BE2C (cell line): ENCODE measurements around the gene DAGLB.
"Not testable (repeated sequence)": the region's sequence is repeated elsewhere in the genome, so short reads cannot be mapped to it uniquely, and the experiment has no call there.

ENCODE experiments used
- DNase-seq: peaks from one replicate; pipeline ENCODE4 v3.0.0-alpha.2; 2020
- H3K27me3 ChIP-seq: fragments of 250-450 bp; sonication (Bioruptor Pico); 2 replicates; pipeline ENCODE4 v1.5.1; 2020; ENCODE audit warnings: mild to moderate bottlenecking
- H3K36me3 ChIP-seq: fragments of 250-450 bp; sonication (Bioruptor Pico); 2 replicates; pipeline ENCODE4 v1.5.1; 2020; ENCODE audit warnings: mild to moderate bottlenecking
- H3K4me1 ChIP-seq: fragments of 250-450 bp; sonication (Bioruptor Pico); 2 replicates; pipeline ENCODE4 v1.5.1; 2020
- H3K4me3 ChIP-seq: 2 replicates; pipeline ENCODE4 v1.5.1; 2011; ENCODE audit warnings: low read depth, low read length
- H3K9me3 ChIP-seq: fragments of 250-450 bp; sonication (Bioruptor Pico); 2 replicates; pipeline ENCODE4 v1.5.1; 2020
- TF ChIP-seq, protein P1 (sequence below): IDR thresholded peaks from 2 replicates; pipeline ENCODE4 v1.5.1; 2012; ENCODE audit warnings: mild to moderate bottlenecking, low read depth, low read length

The DAGLB gene

DNA sequence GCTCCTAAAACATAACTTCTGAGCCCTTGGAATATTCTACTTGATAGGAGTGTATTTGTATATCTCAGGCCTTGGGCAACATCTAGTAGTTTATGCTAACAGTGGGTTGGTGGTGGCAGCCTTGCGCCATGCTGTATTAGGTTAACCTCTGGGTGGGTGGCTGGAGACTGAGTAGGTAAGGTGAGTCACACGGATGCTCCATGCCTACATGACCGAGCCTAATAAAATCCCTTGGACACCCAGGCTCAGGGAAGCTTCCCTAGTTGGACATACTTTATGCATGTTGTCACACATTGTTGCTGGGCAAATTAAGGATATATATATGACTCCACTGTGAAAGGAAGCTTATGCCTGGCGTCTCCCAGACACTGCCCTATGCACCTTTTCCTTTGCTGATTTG is 6.0 kb upstream of the DAGLB start:
- TF ChIP-seq, protein P1, sequence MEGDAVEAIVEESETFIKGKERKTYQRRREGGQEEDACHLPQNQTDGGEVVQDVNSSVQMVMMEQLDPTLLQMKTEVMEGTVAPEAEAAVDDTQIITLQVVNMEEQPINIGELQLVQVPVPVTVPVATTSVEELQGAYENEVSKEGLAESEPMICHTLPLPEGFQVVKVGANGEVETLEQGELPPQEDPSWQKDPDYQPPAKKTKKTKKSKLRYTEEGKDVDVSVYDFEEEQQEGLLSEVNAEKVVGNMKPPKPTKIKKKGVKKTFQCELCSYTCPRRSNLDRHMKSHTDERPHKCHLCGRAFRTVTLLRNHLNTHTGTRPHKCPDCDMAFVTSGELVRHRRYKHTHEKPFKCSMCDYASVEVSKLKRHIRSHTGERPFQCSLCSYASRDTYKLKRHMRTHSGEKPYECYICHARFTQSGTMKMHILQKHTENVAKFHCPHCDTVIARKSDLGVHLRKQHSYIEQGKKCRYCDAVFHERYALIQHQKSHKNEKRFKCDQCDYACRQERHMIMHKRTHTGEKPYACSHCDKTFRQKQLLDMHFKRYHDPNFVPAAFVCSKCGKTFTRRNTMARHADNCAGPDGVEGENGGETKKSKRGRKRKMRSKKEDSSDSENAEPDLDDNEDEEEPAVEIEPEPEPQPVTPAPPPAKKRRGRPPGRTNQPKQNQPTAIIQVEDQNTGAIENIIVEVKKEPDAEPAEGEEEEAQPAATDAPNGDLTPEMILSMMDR = no peak
- no peaks in the 10 kb centered on the region for H3K9me3 ChIP-seq
- no peaks in the 10 kb centered on the region for H3K27me3 ChIP-seq
- DNase-seq = no peak
- no peak overlapping the region for H3K4me3 ChIP-seq
- no peaks in the 10 kb centered on the region for H3K4me1 ChIP-seq
- H3K36me3 ChIP-seq = no peaks in the 10 kb centered on the region

DNA sequence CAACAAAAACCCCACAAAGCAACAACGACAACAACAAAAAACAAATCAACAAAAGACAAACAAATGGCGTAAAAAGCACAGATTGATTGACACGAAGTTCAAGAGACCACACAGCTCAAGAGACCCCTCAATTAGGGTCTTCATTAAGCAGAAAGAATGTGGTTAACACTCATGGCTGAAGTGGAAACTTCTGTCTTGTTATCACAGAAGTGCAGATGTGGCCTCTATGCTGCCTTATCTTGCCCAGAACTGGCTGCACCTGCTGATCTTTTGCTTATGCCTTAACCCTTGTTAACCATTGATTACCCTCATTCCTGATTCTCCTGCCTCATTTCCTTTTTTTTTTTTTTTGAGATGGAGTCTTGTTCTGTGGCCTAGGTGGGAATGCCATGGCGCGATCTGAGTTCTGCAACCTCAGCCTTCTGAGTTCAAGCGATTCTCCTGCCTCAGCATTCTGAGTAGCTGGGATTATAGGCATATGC is 3.5 kb upstream of the DAGLB start:
- Histone ChIP-seq H3K4me1 (no peaks in the 10 kb centered on the region), H3K9me3 (no peaks in the 10 kb centered on the region), H3K36me3 (no peaks in the 10 kb centered on the region; the same call in 1 of the 2 replicates), H3K27me3 (no peaks in the 10 kb centered on the region), H3K4me3 (no peak overlapping the region)
- TF ChIP-seq, protein P1 = no peak
- no peak for DNase-seq

DNA sequence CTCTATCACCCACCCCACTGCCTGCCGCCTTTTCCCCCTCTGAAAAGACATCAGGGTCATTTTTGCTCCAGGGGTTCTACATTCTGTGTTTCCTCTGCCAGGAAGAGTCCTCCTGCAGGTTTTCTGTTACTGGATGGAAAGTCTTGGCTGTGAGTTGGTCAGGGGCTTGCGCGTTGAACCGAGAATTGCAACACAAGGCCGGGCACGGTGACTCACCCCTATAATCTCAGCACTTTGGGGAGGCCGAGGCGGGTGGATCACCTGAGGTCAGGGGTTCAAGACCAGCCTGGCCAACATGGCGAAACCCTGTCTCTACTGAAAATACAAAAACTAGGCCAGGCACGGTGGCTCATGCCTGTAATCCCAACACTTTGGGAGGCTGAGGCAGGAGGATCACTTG is 2.8 kb upstream of the DAGLB start:
- H3K27me3 ChIP-seq, DNase-seq, H3K4me3 ChIP-seq, H3K4me1 ChIP-seq, H3K36me3 ChIP-seq, H3K9me3 ChIP-seq: not testable (repeated sequence)

DNA sequence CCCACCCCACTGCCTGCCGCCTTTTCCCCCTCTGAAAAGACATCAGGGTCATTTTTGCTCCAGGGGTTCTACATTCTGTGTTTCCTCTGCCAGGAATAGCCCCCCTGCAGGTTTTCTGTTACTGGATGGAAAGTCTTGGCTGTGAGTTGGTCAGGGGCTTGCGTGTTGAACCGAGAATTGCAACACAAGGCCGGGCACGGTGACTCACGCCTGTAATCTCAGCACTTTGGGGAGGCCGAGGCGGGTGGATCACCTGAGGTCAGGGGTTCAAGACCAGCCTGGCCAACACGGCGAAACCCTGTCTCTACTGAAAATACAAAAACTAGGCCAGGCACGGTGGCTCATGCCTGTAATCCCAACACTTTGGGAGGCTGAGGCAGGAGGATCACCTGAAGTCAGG is 2.1 kb upstream of the DAGLB start:
- H3K27me3 ChIP-seq, H3K4me1 ChIP-seq, H3K4me3 ChIP-seq, DNase-seq, H3K9me3 ChIP-seq: not testable (repeated sequence)
- H3K36me3 ChIP-seq = peaks cover 10% of the 10 kb centered on the region

DNA sequence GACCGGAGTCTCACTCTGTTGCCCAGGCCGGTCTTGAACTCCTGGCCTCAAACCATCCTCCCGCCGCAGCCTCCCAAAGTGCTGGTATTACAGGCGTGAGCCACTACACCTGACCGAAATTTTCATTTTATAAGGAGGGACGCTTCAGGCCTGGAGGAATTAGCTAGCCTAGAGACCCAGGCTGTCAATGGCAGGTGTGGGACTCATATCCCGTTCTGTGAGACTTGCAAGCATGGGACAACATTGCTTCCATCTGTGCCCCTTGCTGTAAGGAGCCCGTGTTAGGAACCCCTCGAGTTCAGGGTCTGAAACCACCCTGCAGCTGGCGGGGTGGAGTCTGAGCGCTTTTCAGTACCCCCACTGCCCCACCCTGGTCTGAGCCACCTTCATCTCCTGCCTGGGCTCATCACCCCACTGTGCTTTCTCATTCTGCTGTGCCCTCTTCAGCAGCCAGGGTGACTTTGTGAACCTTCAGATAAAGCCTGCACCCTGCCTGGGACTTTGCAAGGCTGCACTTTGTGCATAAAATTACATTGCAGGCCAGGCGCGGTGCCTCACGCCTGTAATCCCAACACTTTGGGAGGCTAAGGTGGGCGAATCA is 1.3 kb upstream of the DAGLB start:
- no peak overlapping the region for H3K4me3 ChIP-seq
- TF ChIP-seq, protein P1 = no peak
- no peak for DNase-seq
- no peaks in the 10 kb centered on the region for H3K27me3 ChIP-seq
- H3K36me3 ChIP-seq = peaks cover 14% of the 10 kb centered on the region
- H3K9me3 ChIP-seq = no peaks in the 10 kb centered on the region
- H3K4me1 ChIP-seq = no peaks in the 10 kb centered on the region

DNA sequence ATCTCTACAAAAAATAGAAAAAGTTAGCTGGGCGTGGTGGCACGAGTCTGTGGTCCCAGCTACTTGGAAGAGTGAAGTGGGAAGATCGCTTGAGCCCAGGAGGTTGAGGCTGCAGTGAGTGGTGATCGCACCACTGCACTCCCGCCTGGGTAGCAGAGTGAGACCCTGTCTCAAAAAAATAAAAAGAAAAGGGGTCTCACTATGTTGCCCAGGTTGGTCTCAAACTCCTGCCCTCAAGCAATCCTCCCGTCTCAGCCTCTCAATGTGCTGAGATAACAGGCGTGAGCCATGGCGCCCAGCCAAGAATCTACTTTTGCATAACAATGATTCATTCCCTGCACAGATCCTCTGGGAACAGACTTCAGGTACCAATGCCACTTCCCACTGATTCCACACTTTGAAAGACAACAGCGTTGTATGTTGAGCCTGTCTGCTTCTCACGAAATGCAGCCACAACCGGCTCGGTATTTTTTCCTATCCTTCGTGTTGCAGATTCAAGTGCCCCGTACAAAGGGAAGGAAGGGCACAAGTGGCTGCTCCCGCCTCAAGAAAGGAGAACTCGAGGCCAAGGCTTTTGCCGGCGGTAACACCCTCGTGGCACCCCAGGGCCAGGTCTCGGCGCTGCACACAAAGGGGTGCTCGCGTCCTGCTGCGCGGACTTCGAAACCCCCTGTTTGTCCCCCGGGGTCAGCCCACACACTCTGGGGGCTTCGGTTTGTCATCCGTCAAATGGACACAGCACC is 745 bp downstream of the DAGLB start:
- Histone ChIP-seq H3K4me1 (no peaks in the 10 kb centered on the region), H3K9me3 (no peaks in the 10 kb centered on the region), H3K27me3 (no peaks in the 10 kb centered on the region), H3K4me3 (peak overlapping the region; percentile 98), H3K36me3 (peaks cover 25% of the 10 kb centered on the region)
- TF ChIP-seq, protein P1 = no peak
- peak; percentile 80 for DNase-seq

DNA sequence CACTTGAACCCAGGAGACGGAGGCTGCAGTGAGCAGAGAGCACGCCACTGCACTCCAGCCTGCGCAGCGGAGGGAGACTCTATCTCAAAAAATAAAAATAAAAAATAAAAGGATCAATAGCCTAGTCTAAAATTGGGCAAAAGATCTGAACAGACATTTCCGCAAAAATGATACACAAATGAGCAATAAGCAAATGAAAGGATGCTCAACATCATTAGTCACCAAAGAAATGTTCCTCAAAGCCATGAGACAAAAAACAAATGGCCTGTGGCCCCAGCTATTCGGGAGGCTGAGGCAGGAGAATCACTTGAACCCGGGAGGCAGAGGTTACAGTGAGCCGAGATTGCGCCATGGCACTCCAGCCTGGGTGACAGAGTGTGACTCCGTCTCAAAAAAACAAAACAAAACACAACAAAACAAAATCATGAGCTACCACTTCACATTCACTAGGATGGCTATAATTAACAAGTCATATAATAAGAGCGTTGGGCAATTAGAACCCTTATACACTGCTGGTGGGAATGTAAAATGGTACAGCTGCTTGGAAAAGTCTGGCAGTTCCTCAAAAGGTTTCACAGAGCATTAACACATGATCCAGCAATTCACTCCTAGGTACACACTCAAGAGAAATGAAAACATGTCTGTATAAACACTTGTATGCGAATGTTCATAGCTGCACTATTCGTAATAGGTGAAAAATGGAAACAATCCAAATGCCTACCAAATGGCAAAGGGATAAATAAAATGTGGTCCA is 3.1 kb downstream of the DAGLB start:
- Histone ChIP-seq H3K4me1 (no peaks in the 10 kb centered on the region), H3K36me3 (peaks cover 29% of the 10 kb centered on the region), H3K27me3 (no peaks in the 10 kb centered on the region), H3K9me3 (no peaks in the 10 kb centered on the region), H3K4me3 (no peak overlapping the region)
- no peak for DNase-seq
- TF ChIP-seq, protein P1 = no peak
